MCF 10A (cell line): ENCODE data around the gene DLG2. TPM values are rescaled to one million over a fixed set of nuclear protein-coding genes. Genes with fewer than 3 reads are reported as not detected.

Experiments used
- BruUV-seq: library from RNA; stranded (reverse); fragments of 400-500 nt; replicated peaks from 2 replicates; lab custom pipeline; 2021; lab: Mats Ljungman, UMichigan
- CTCF ChIA-PET: fragments of 300-600 bp; sonication (Branson Sonifier 250); formaldehyde crosslinking; extraction: SDS; loops from one replicate; lab custom pipeline; 2021; ENCODE audit warnings: antibody characterized with exemption, inconsistent platforms; lab: Yijun Ruan, JAX
- POLR2A ChIA-PET: fragments of 300-600, 350-650 bp; sonication (Branson Sonifier 250); formaldehyde crosslinking; extraction: SDS; loops from one replicate; lab custom pipeline; 2020; ENCODE audit warnings: antibody characterized with exemption, inconsistent platforms; lab: Yijun Ruan, JAX
- DNase-seq: peaks from one replicate; pipeline ENCODE4 v3.0.0-alpha.2; 2018; ENCODE audit not compliant: unreplicated experiment
- H3K27ac Mint-ChIP-seq: one replicate; pipeline ENCODE4 v1.8.0; 2022; ENCODE audit warnings: mild to moderate bottlenecking, low read depth, mixed read lengths; ENCODE audit not compliant: unreplicated experiment
- H3K27me3 Mint-ChIP-seq: one replicate; pipeline ENCODE4 v1.8.0; 2022; ENCODE audit warnings: mixed read lengths; ENCODE audit not compliant: insufficient read depth, unreplicated experiment
- H3K36me3 Mint-ChIP-seq: one replicate; pipeline ENCODE4 v1.8.0; 2022; ENCODE audit warnings: mild to moderate bottlenecking, moderate library complexity, mixed read lengths; ENCODE audit not compliant: insufficient read depth, unreplicated experiment
- H3K4me1 Mint-ChIP-seq: one replicate; pipeline ENCODE4 v1.8.0; 2022; ENCODE audit warnings: mixed read lengths; ENCODE audit not compliant: insufficient read depth, unreplicated experiment
- H3K4me3 Mint-ChIP-seq: one replicate; pipeline ENCODE4 v1.8.0; 2022; ENCODE audit warnings: mild to moderate bottlenecking, moderate library complexity, mixed read lengths; ENCODE audit not compliant: unreplicated experiment
- H3K9me3 Mint-ChIP-seq: one replicate; pipeline ENCODE4 v1.8.0; 2022; ENCODE audit warnings: mixed read lengths; ENCODE audit not compliant: unreplicated experiment
- CTCF ChIP-seq: fragments of 200-600 bp; IDR thresholded peaks from one replicate; pipeline ENCODE4 v1.8.0; 2022; ENCODE audit warnings: antibody characterized with exemption, mild to moderate bottlenecking; ENCODE audit not compliant: unreplicated experiment
- intact Hi-C: fragments of 100-400 bp; cut with micrococcal nuclease; formaldehyde crosslinking; loops from 2 replicates; pipeline ENCODE4 v1.14.1; 2022
- total RNA-seq: library from RNA; stranded (reverse); gene quantifications from 2 replicates; pipeline ENCODE4 v1.2.3, GENCODE V29; 2022

Gene DLG2
- total RNA-seq, 1 experiment from 2014 or later, result 0.26 TPM

GRCh38 chr11:83540112-83540675, 2086.9 kb downstream of the DLG2 start:
- ChIA-PET CTCF (no interaction called here), POLR2A (no interaction called here)
- Mint-ChIP-seq H3K36me3 (no peaks in the 10 kb centered on the region), H3K9me3 (no peaks in the 10 kb centered on the region), H3K4me3 (no peak overlapping the region), H3K27me3 (peaks cover 51% of the 10 kb centered on the region), H3K4me1 (no peaks in the 10 kb centered on the region), H3K27ac (no peak overlapping the region)
- no peak for DNase-seq
- no TSS peak for BruUV-seq
- intact Hi-C loops, result no loop called here
- TF ChIP-seq CTCF, result no peak

- intact Hi-C loops, result no loop called here
- Mint-ChIP-seq H3K27ac (no peak overlapping the region), H3K36me3 (no peaks in the 10 kb centered on the region), H3K27me3 (peaks cover 62% of the 10 kb centered on the region), H3K9me3 (no peaks in the 10 kb centered on the region), H3K4me3 (no peak overlapping the region), H3K4me1 (no peaks in the 10 kb centered on the region)
- TF ChIP-seq CTCF, result no peak
- no peak for DNase-seq
- ChIA-PET CTCF (no interaction called here), POLR2A (no interaction called here)
- BruUV-seq, result no TSS peak
These were observed 2088.9 kb downstream of the DLG2 start for GRCh38 chr11:83538286-83538685.

GRCh38 chr11:83537131-83537610, 2090.0 kb downstream of the DLG2 start:
- H3K27ac Mint-ChIP-seq, result no peak overlapping the region
- H3K4me3 Mint-ChIP-seq, result no peak overlapping the region
- H3K36me3 Mint-ChIP-seq, result no peaks in the 10 kb centered on the region
- H3K27me3 Mint-ChIP-seq, result peaks cover 61% of the 10 kb centered on the region
- POLR2A ChIA-PET, result no interaction called here
- no peak for DNase-seq
- no peak for TF ChIP-seq CTCF
- intact Hi-C loops, result no loop called here
- no TSS peak for BruUV-seq
- CTCF ChIA-PET, result no interaction called here
- no peaks in the 10 kb centered on the region for H3K9me3 Mint-ChIP-seq
- no peaks in the 10 kb centered on the region for H3K4me1 Mint-ChIP-seq

GRCh38 chr11:83533166-83533565, 2094.0 kb downstream of the DLG2 start:
- TF ChIP-seq CTCF, result no peak
- intact Hi-C loops, result no loop called here
- H3K9me3 Mint-ChIP-seq, result no peaks in the 10 kb centered on the region
- no peak overlapping the region for H3K27ac Mint-ChIP-seq
- CTCF ChIA-PET, result interaction anchor here (1.0 to 1.3 kb wide), 2 partner anchors 13 to 283 kb away, joined by 3 to 4 read pairs; no protein-coding TSS in a partner anchor
- DNase-seq, result no peak
- no peak overlapping the region for H3K4me3 Mint-ChIP-seq
- BruUV-seq, result no TSS peak
- peaks cover 49% of the 10 kb centered on the region for H3K27me3 Mint-ChIP-seq
- POLR2A ChIA-PET, result no interaction called here
- no peaks in the 10 kb centered on the region for H3K4me1 Mint-ChIP-seq
- no peaks in the 10 kb centered on the region for H3K36me3 Mint-ChIP-seq
